ENCODE data around the gene FATE1.

GRCh38 chrX:151750511-151750910 is 34.7 kb downstream of the FATE1 start:
- TF ChIP-seq MAX (IDR thresholded peaks at IDR 0.05) = no peak
- no peak for TF ChIP-seq TEAD4 (IDR thresholded peaks at IDR 0.05; ENCODE audit: low read depth, low read length)
- no peak for TF ChIP-seq SIRT6 (IDR thresholded peaks at IDR 0.05; ENCODE audit: low read length)
- TF ChIP-seq YY1 (IDR thresholded peaks at IDR 0.05; ENCODE audit: low read depth, low read length) = no peak
- no peak for TF ChIP-seq SIN3A (conservative IDR thresholded peaks at IDR 0.05 in 1 of 2, IDR thresholded peaks at IDR 0.05 in 1 of 2; ENCODE audit: low read depth in 1 of 2, low read length in 2 of 2)
- no peak for TF ChIP-seq EP300 (IDR thresholded peaks at IDR 0.05; ENCODE audit: borderline replicate concordance in 1 of 2, low read depth in 2 of 2, low read length in 2 of 2)
- TF ChIP-seq SAP30 (IDR thresholded peaks at IDR 0.05; ENCODE audit: insufficient read depth, insufficient replicate concordance, low read length) = no peak
- no peak for TF ChIP-seq HDAC6 (IDR thresholded peaks at IDR 0.05; ENCODE audit: low read depth, low read length)
- TF ChIP-seq CTCF (IDR thresholded peaks at IDR 0.05; ENCODE audit: control extremely low read depth in 1 of 3, insufficient read depth in 1 of 3, low read depth in 1 of 3, low read length in 3 of 3) = no peak
- no peak for TF ChIP-seq CHD1 (IDR thresholded peaks at IDR 0.05; ENCODE audit: low read depth, low read length)

All from H1 (cell line).